Effector memory CD4-positive, alpha-beta T cell (primary cell): ENCODE results near the gene MDM2.

Experiments
- DNase-seq, 3 donors: peaks; one replicate each; pipeline ENCODE4 v3.0.0-alpha.2; 2020
- H3K27ac ChIP-seq: 2 replicates; pipeline ENCODE4 v1.7.0; 2013; ENCODE audit warnings: mild to moderate bottlenecking, low read length, moderate library complexity; ENCODE audit not compliant: insufficient read depth, poor library complexity, severe bottlenecking
- H3K27me3 ChIP-seq: replicated peaks from 2 replicates; pipeline ENCODE4 v1.7.0; 2013; ENCODE audit warnings: mild to moderate bottlenecking, low read length; ENCODE audit not compliant: insufficient read depth, control insufficient read depth, poor library complexity, severe bottlenecking
- H3K36me3 ChIP-seq: 2 replicates; pipeline ENCODE4 v1.7.0; 2013; ENCODE audit warnings: mild to moderate bottlenecking, low read length, moderate library complexity; ENCODE audit not compliant: control insufficient read depth, insufficient read depth
- H3K4me1 ChIP-seq: 2 replicates; pipeline ENCODE4 v1.7.0; 2013; ENCODE audit warnings: low read length, mild to moderate bottlenecking; ENCODE audit not compliant: control insufficient read depth, insufficient read depth, poor library complexity, severe bottlenecking
- H3K4me3 ChIP-seq: 2 replicates; pipeline ENCODE4 v1.7.0; 2013; ENCODE audit warnings: low read length, low read depth, mild to moderate bottlenecking; ENCODE audit not compliant: insufficient read depth, poor library complexity, severe bottlenecking
- H3K9me3 ChIP-seq: 2 replicates; pipeline ENCODE4 v1.7.0; 2013; ENCODE audit warnings: mild to moderate bottlenecking, low read length, moderate library complexity; ENCODE audit not compliant: control insufficient read depth

Gene MDM2

GRCh38 chr12:68784015-68784414 is 24.0 kb upstream of the MDM2 start:
- H3K4me1 ChIP-seq = no peaks in the 10 kb centered on the region

GRCh38 chr12:68785358-68785757 is 22.6 kb upstream of the MDM2 start:
- Histone ChIP-seq H3K4me1 (no peaks in the 10 kb centered on the region), H3K9me3 (no peaks in the 10 kb centered on the region), H3K4me3 (no peak overlapping the region), H3K36me3 (no peaks in the 10 kb centered on the region), H3K27me3 (no peaks in the 10 kb centered on the region), H3K27ac (no peak overlapping the region)
- DNase-seq = no peak

More at GRCh38 chr12:68784015-68784414, 24.0 kb upstream of the MDM2 start:
- H3K36me3 ChIP-seq = no peaks in the 10 kb centered on the region
- H3K27me3 ChIP-seq = no peaks in the 10 kb centered on the region
- no peak overlapping the region for H3K27ac ChIP-seq
- no peak overlapping the region for H3K4me3 ChIP-seq
- DNase-seq = no peak
- no peaks in the 10 kb centered on the region for H3K9me3 ChIP-seq

GRCh38 chr12:68785823-68786222 is 22.2 kb upstream of the MDM2 start:
- Histone ChIP-seq H3K27me3 (no peaks in the 10 kb centered on the region), H3K36me3 (no peaks in the 10 kb centered on the region), H3K27ac (no peak overlapping the region), H3K4me3 (no peak overlapping the region), H3K4me1 (no peaks in the 10 kb centered on the region), H3K9me3 (no peaks in the 10 kb centered on the region)
- no peak for DNase-seq

GRCh38 chr12:68786929-68787328 is 21.0 kb upstream of the MDM2 start:
- DNase-seq = no peak
- H3K4me3 ChIP-seq = no peak overlapping the region
- H3K27me3 ChIP-seq = no peaks in the 10 kb centered on the region
- H3K27ac ChIP-seq = no peak overlapping the region
- H3K4me1 ChIP-seq = no peaks in the 10 kb centered on the region
- H3K36me3 ChIP-seq = no peaks in the 10 kb centered on the region
- no peaks in the 10 kb centered on the region for H3K9me3 ChIP-seq

- DNase-seq = no peak
- Histone ChIP-seq H3K4me1 (no peaks in the 10 kb centered on the region), H3K27ac (no peak overlapping the region)
Observed at GRCh38 chr12:68788554-68789143, 19.3 kb upstream of the MDM2 start.

DNA sequence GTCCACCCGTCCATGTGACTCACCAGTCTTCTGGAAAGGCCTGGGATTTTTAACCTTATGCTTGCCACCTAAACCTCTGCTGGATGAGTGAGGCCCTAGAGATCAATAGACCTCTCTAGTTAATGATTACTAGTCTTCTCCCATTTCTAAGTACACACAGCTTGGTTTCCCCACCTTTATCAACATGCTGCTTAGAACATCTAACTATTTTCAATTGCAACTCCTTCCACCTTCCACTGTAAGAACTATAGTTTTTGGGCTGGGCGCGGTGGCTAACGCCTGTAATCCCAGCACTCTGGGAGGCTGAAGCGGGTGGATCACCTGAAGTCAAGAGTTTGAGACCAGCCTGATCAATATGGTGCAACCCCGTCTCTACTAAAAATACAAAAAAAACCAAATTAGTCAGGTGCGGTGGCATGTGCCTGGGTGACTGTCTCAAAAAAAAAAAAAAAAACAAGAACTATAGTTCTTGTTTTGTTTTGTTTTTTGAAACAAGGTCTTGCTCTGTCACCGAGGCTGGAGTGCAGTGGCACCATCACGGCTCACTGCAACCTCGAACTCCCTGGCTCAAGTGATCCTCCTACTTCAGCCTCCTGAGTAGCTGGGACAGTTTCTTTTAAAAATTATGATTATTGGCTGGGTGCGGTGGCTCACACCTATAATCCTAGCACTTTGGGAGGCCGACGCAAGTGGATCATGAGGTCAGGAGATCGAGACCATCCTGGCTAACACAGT is 18.7 kb upstream of the MDM2 start:
- Histone ChIP-seq H3K4me1 (no peaks in the 10 kb centered on the region), H3K27ac (no peak overlapping the region), H3K36me3 (no peaks in the 10 kb centered on the region), H3K4me3 (no peak overlapping the region), H3K9me3 (no peaks in the 10 kb centered on the region), H3K27me3 (no peaks in the 10 kb centered on the region)
- DNase-seq = no peak

More at GRCh38 chr12:68788554-68789143, 19.3 kb upstream of the MDM2 start:
- Histone ChIP-seq H3K9me3 (no peaks in the 10 kb centered on the region), H3K27me3 (no peaks in the 10 kb centered on the region), H3K4me3 (no peak overlapping the region), H3K36me3 (no peaks in the 10 kb centered on the region)

- Histone ChIP-seq H3K4me1 (no peaks in the 10 kb centered on the region), H3K27me3 (no peaks in the 10 kb centered on the region), H3K27ac (no peak overlapping the region), H3K9me3 (no peaks in the 10 kb centered on the region), H3K4me3 (no peak overlapping the region), H3K36me3 (no peaks in the 10 kb centered on the region)
- no peak for DNase-seq
Observed at GRCh38 chr12:68790081-68790951, 17.7 kb upstream of the MDM2 start.

- Histone ChIP-seq H3K27ac (no peak overlapping the region), H3K36me3 (no peaks in the 10 kb centered on the region), H3K27me3 (no peaks in the 10 kb centered on the region), H3K4me1 (no peaks in the 10 kb centered on the region), H3K9me3 (no peaks in the 10 kb centered on the region), H3K4me3 (no peak overlapping the region)
- no peak for DNase-seq
Observed at GRCh38 chr12:68790952-68791234, 17.1 kb upstream of the MDM2 start.

- H3K27ac ChIP-seq = no peak overlapping the region
- H3K4me1 ChIP-seq = no peaks in the 10 kb centered on the region
- no peaks in the 10 kb centered on the region for H3K36me3 ChIP-seq
- no peaks in the 10 kb centered on the region for H3K27me3 ChIP-seq
- DNase-seq = no peak
- H3K4me3 ChIP-seq = no peak overlapping the region
- H3K9me3 ChIP-seq = no peaks in the 10 kb centered on the region
Observed at GRCh38 chr12:68791897-68792481, 16.0 kb upstream of the MDM2 start.

GRCh38 chr12:68792952-68793351 is 15.0 kb upstream of the MDM2 start:
- no peak for DNase-seq

More at GRCh38 chr12:68792952-68793351, 15.0 kb upstream of the MDM2 start:
- no peaks in the 10 kb centered on the region for H3K4me1 ChIP-seq
- H3K4me3 ChIP-seq = no peak overlapping the region
- H3K27me3 ChIP-seq = no peaks in the 10 kb centered on the region
- H3K9me3 ChIP-seq = no peaks in the 10 kb centered on the region
- no peaks in the 10 kb centered on the region for H3K36me3 ChIP-seq
- H3K27ac ChIP-seq = no peak overlapping the region
